Measurements from ENCODE around the gene SRRM5.

SRRM5 gene

DNA sequence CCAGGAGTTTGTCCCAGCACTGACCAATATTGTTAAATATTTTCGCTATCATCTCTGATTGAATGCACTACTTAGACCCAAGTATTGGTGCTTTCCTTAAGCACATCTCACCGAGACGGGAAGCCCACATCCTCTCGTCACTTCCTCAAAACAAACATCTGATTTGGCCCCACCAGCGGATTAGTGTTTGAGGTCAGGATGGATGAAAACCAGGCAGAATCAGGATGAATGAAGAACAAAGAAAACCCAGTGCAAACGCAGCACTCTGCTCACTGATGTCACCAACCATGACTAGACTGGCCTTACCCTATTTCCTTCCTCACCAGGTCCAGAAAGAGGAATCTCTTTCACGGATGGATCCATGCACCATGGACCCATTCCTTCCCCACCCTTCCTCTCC is 52.1 kb downstream of the SRRM5 start:
- no peak for DNase-seq (ENCODE audit: low read depth in 2 of 3, low spot score in 1 of 3)
